Tibial nerve (tissue), 3 donors: ENCODE data around the gene RXRB.

Source experiments
- POLR2A ChIP-seq, 2 donors: fragments of 450-650 bp; IDR thresholded peaks; one replicate each; pipeline ENCODE4 v1.6.1; 2017; ENCODE audit warnings: antibody characterized with exemption in 2 of 2, mild to moderate bottlenecking in 2 of 2, moderate library complexity in 2 of 2
- TF ChIP-seq, protein P1 (sequence below), 5 experiments: fragments of 200-600 bp in 3 of 5; fragments of 450-650 bp in 2 of 5; sonication (generic) in 3 of 5; IDR thresholded peaks; one replicate each; pipeline ENCODE4 v1.5.1; 2016 to 2019; ENCODE audit warnings: antibody characterized with exemption in 5 of 5, mild to moderate bottlenecking in 3 of 5, moderate library complexity in 2 of 5

DNA sequence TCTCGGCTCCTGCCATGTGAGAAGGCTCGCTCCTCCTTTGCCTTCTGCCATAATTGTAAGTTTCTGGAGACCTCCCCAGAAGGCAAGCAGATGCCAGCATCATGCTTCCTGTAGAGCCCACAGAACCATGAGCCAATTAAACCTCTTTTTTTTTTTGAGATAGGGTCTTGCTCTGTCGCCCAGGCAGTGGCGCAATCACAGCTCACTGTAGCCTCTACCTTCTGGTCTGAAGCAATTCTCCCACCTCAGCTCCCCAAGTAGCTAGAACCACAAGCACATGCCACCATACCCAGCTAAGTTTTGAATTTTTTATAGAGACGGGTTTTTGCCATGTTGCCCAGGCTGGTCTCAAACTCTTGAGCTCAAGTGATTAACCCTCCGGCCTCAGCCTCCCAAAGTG, 36.4 kb upstream of the RXRB start:
- TF ChIP-seq, protein P1, sequence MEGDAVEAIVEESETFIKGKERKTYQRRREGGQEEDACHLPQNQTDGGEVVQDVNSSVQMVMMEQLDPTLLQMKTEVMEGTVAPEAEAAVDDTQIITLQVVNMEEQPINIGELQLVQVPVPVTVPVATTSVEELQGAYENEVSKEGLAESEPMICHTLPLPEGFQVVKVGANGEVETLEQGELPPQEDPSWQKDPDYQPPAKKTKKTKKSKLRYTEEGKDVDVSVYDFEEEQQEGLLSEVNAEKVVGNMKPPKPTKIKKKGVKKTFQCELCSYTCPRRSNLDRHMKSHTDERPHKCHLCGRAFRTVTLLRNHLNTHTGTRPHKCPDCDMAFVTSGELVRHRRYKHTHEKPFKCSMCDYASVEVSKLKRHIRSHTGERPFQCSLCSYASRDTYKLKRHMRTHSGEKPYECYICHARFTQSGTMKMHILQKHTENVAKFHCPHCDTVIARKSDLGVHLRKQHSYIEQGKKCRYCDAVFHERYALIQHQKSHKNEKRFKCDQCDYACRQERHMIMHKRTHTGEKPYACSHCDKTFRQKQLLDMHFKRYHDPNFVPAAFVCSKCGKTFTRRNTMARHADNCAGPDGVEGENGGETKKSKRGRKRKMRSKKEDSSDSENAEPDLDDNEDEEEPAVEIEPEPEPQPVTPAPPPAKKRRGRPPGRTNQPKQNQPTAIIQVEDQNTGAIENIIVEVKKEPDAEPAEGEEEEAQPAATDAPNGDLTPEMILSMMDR (IDR thresholded peaks at IDR 0.05) = no peak
- TF ChIP-seq POLR2A (IDR thresholded peaks at IDR 0.05) = no peak
